Measurements from ENCODE around the gene FILIP1. TPM values are rescaled to one million over a fixed set of nuclear protein-coding genes. Genes with fewer than 3 reads are reported as not detected.
A peak's percentile ranks its signal among the peaks of the same experiment; 100 is the strongest.

Gene FILIP1
- total RNA-seq, 1 donor from 2014 or later, result 160 TPM

- ATAC-seq (ENCODE audit: poor library complexity), result no peak
- DNase-seq, result no peak
- intact Hi-C loops (cut with DNase I), result no loop called here
Observed at GRCh38 chr6:75501756-75502155, 8.2 kb upstream of the FILIP1 start.

GRCh38 chr6:75499640-75500039 lies 6.0 kb upstream of the FILIP1 start:
- intact Hi-C loops (cut with DNase I), result no loop called here
- no peak for DNase-seq
- ATAC-seq (ENCODE audit: poor library complexity), result no peak

- ATAC-seq (ENCODE audit: poor library complexity) (no peak), DNase-seq (no peak)
- intact Hi-C loops (cut with DNase I), result no loop called here
Observed at GRCh38 chr6:75498862-75499261, 5.3 kb upstream of the FILIP1 start.

GRCh38 chr6:75497994-75498393 lies 4.4 kb upstream of the FILIP1 start:
- intact Hi-C loops (cut with DNase I), result no loop called here

GRCh38 chr6:75495011-75495410 lies 1.4 kb upstream of the FILIP1 start:
- intact Hi-C loops (cut with DNase I), result no loop called here
- ATAC-seq (ENCODE audit: poor library complexity), result no peak

More at GRCh38 chr6:75497994-75498393, 4.4 kb upstream of the FILIP1 start:
- DNase-seq (no peak), ATAC-seq (ENCODE audit: poor library complexity) (no peak)

GRCh38 chr6:75494290-75494689 lies 690 bp upstream of the FILIP1 start:
- no peak for DNase-seq
- ATAC-seq (ENCODE audit: poor library complexity), result no peak
- intact Hi-C loops (cut with DNase I), result loop anchor here (5.0 kb wide), 2 partner anchors 57 to 127 kb away; no protein-coding TSS in a partner anchor

More at GRCh38 chr6:75495011-75495410, 1.4 kb upstream of the FILIP1 start:
- no peak for DNase-seq

- DNase-seq, result no peak
- ATAC-seq (ENCODE audit: poor library complexity), result peak; percentile 68
- intact Hi-C loops (cut with DNase I), result loop anchor here (5.0 kb wide), 2 partner anchors 55 to 125 kb away; no protein-coding TSS in a partner anchor
Observed at GRCh38 chr6:75492386-75493153, 1.0 kb downstream of the FILIP1 start.

GRCh38 chr6:75491291-75491690 lies 2.3 kb downstream of the FILIP1 start:
- DNase-seq (no peak), ATAC-seq (ENCODE audit: poor library complexity) (peak; percentile 63)
- intact Hi-C loops (cut with DNase I), result loop anchor here (5.0 kb wide), 2 partner anchors 54 to 124 kb away; no protein-coding TSS in a partner anchor

GRCh38 chr6:75490706-75491105 lies 2.9 kb downstream of the FILIP1 start:
- ATAC-seq (ENCODE audit: poor library complexity) (no peak), DNase-seq (no peak)
- intact Hi-C loops (cut with DNase I), result loop anchor here (5.0 kb wide), 2 partner anchors 53 to 123 kb away; no protein-coding TSS in a partner anchor

GRCh38 chr6:75489025-75489424 lies 4.6 kb downstream of the FILIP1 start:
- intact Hi-C loops (cut with DNase I), result no loop called here
- DNase-seq, result no peak
- no peak for ATAC-seq (ENCODE audit: poor library complexity)

GRCh38 chr6:75488033-75488432 lies 5.6 kb downstream of the FILIP1 start:
- DNase-seq (no peak), ATAC-seq (ENCODE audit: poor library complexity) (peak; percentile 18)
- intact Hi-C loops (cut with DNase I), result no loop called here

- DNase-seq (no peak), ATAC-seq (ENCODE audit: poor library complexity) (peak; percentile 11)
- intact Hi-C loops (cut with DNase I), result no loop called here
Observed at GRCh38 chr6:75486850-75487518, 6.6 kb downstream of the FILIP1 start.

- intact Hi-C loops (cut with DNase I), result no loop called here
- DNase-seq (no peak), ATAC-seq (ENCODE audit: poor library complexity) (no peak)
Observed at GRCh38 chr6:75484535-75484934, 9.1 kb downstream of the FILIP1 start.

GRCh38 chr6:75483136-75483952 lies 10.3 kb downstream of the FILIP1 start:
- ATAC-seq (ENCODE audit: poor library complexity) (no peak), DNase-seq (no peak)
- intact Hi-C loops (cut with DNase I), result no loop called here

- ATAC-seq (ENCODE audit: poor library complexity) (peak; percentile 63), DNase-seq (no peak)
- intact Hi-C loops (cut with DNase I), result no loop called here
Observed at GRCh38 chr6:75481936-75482593, 11.5 kb downstream of the FILIP1 start.

GRCh38 chr6:75481394-75481793 lies 12.2 kb downstream of the FILIP1 start:
- ATAC-seq (ENCODE audit: poor library complexity) (peak; percentile 10), DNase-seq (no peak)
- intact Hi-C loops (cut with DNase I), result no loop called here

GRCh38 chr6:75480425-75480824 lies 13.2 kb downstream of the FILIP1 start:
- intact Hi-C loops (cut with DNase I), result no loop called here
- ATAC-seq (ENCODE audit: poor library complexity), result peak; percentile 42

GRCh38 chr6:75479712-75480111 lies 13.9 kb downstream of the FILIP1 start:
- ATAC-seq (ENCODE audit: poor library complexity) (no peak), DNase-seq (no peak)
- intact Hi-C loops (cut with DNase I), result no loop called here

More at GRCh38 chr6:75480425-75480824, 13.2 kb downstream of the FILIP1 start:
- no peak for DNase-seq

- intact Hi-C loops (cut with DNase I), result no loop called here
- ATAC-seq (ENCODE audit: poor library complexity) (no peak), DNase-seq (no peak)
Observed at GRCh38 chr6:75478929-75479328, 14.7 kb downstream of the FILIP1 start.
